CD4-positive, alpha-beta T cell treated with Interleukin-6 for 4 hours (primary cell): ENCODE data around the gene FAM89B.

Experiments
- DNase-seq: peaks from one replicate; pipeline ENCODE4 v3.0.0-alpha.2; 2020; ENCODE audit warnings: mixed read lengths

FAM89B gene

GRCh38 chr11:65591939-65592857 is 19.9 kb downstream of the FAM89B start:
- no peak for DNase-seq

GRCh38 chr11:65592858-65593517 is 20.6 kb downstream of the FAM89B start:
- no peak for DNase-seq

GRCh38 chr11:65593518-65594414 is 21.4 kb downstream of the FAM89B start:
- DNase-seq, result peak; percentile 65

GRCh38 chr11:65595131-65595530 is 22.8 kb downstream of the FAM89B start:
- no peak for DNase-seq

- no peak for DNase-seq
These were observed 23.4 kb downstream of the FAM89B start, which contains the start of gene KCNK7 for GRCh38 chr11:65595543-65596281. Gene KCNK7 (minus strand): TSS chr11:65595800. CDS start chr11:65595772, 28 bp downstream.

GRCh38 chr11:65596520-65596919 is 24.2 kb downstream of the FAM89B start:
- DNase-seq, result no peak

- DNase-seq, result no peak
These were observed 25.9 kb downstream of the FAM89B start for GRCh38 chr11:65598258-65598699.

GRCh38 chr11:65599216-65599954 is 27.0 kb downstream of the FAM89B start:
- no peak for DNase-seq

- no peak for DNase-seq
These were observed 27.6 kb downstream of the FAM89B start for GRCh38 chr11:65599955-65600246.

- no peak for DNase-seq
These were observed 31.9 kb downstream of the FAM89B start for GRCh38 chr11:65604258-65604657.

- no peak for DNase-seq
These were observed 34.7 kb downstream of the FAM89B start for GRCh38 chr11:65606876-65607613.

GRCh38 chr11:65607614-65608426 is 35.5 kb downstream of the FAM89B start:
- no peak for DNase-seq

GRCh38 chr11:65609229-65609628 is 36.9 kb downstream of the FAM89B start:
- no peak for DNase-seq

- no peak for DNase-seq
These were observed 37.3 kb downstream of the FAM89B start for GRCh38 chr11:65609665-65610064.

- no peak for DNase-seq
These were observed 38.1 kb downstream of the FAM89B start for GRCh38 chr11:65610404-65610803.

GRCh38 chr11:65611028-65611757 is 38.9 kb downstream of the FAM89B start:
- DNase-seq, result no peak

- DNase-seq, result no peak
These were observed 39.6 kb downstream of the FAM89B start for GRCh38 chr11:65611758-65612603.

GRCh38 chr11:65612691-65613090 is 40.4 kb downstream of the FAM89B start:
- no peak for DNase-seq
